Measurements from ENCODE around the gene PDZRN4. TPM values are rescaled to one million over a fixed set of nuclear protein-coding genes. Genes with fewer than 3 reads are reported as not detected.

The PDZRN4 gene
- total and polyA plus RNA-seq, 8 donors = 0.12 to 0.26 (median 0.23) TPM; not detected in 4

GRCh38 chr12:41286426-41286825 is 98.3 kb downstream of the PDZRN4 start:
- Histone ChIP-seq H3K4me1 (no peaks in the 10 kb centered on the region), H3K4me3 (no peak overlapping the region), H3K27ac (no peak overlapping the region), H3K36me3 (no peaks in the 10 kb centered on the region), H3K27me3 (no peaks in the 10 kb centered on the region), H3K9me3 (no peaks in the 10 kb centered on the region)
- DNase-seq (no peak), FAIRE-seq (no peak), ATAC-seq (peak in 2 of 4 donors; percentile 72 to 88)
- intact Hi-C loops (cut with DNase I) = no loop called here
- no peak for TF ChIP-seq CTCF (IDR thresholded peaks at IDR 0.05)
- WGBS, 2 donors = 11 to 12% methylated on average over 1 of the region's 1 CpG

- Histone ChIP-seq H3K4me1 (no peaks in the 10 kb centered on the region), H3K4me3 (no peak overlapping the region), H3K36me3 (no peaks in the 10 kb centered on the region), H3K9me3 (no peaks in the 10 kb centered on the region), H3K27me3 (no peaks in the 10 kb centered on the region), H3K27ac (no peak overlapping the region)
- DNase-seq = no peak
- TF ChIP-seq CTCF (IDR thresholded peaks at IDR 0.05) = no peak
- intact Hi-C loops (cut with DNase I) = no loop called here
- no peak for ATAC-seq
- no peak for FAIRE-seq
- 22 to 27% methylated on average over 2 of the region's 2 CpGs for WGBS, 2 donors
These were observed 99.5 kb downstream of the PDZRN4 start for GRCh38 chr12:41287500-41288141.

- Histone ChIP-seq H3K4me3 (no peak overlapping the region), H3K27ac (no peak overlapping the region), H3K27me3 (no peaks in the 10 kb centered on the region), H3K36me3 (no peaks in the 10 kb centered on the region), H3K9me3 (no peaks in the 10 kb centered on the region), H3K4me1 (no peaks in the 10 kb centered on the region)
- no peak for TF ChIP-seq CTCF (IDR thresholded peaks at IDR 0.05)
- DNase-seq (no peak), ATAC-seq (no peak), FAIRE-seq (no peak)
- WGBS, 2 donors = 33 to 35% methylated on average over 10 of the region's 10 CpGs
- intact Hi-C loops (cut with DNase I) = no loop called here
These were observed 100.2 kb downstream of the PDZRN4 start for GRCh38 chr12:41288142-41288811.

GRCh38 chr12:41289501-41289900 is 101.4 kb downstream of the PDZRN4 start:
- FAIRE-seq = no peak
- ATAC-seq = no peak
- H3K4me1 ChIP-seq = no peaks in the 10 kb centered on the region
- no peak for DNase-seq
- TF ChIP-seq CTCF (IDR thresholded peaks at IDR 0.05) = no peak
- no peaks in the 10 kb centered on the region for H3K9me3 ChIP-seq
- no peaks in the 10 kb centered on the region for H3K27me3 ChIP-seq
- H3K27ac ChIP-seq = no peak overlapping the region
- WGBS, 2 donors = 86 to 88% methylated on average over 3 of the region's 3 CpGs
- H3K36me3 ChIP-seq = no peaks in the 10 kb centered on the region
- H3K4me3 ChIP-seq = no peak overlapping the region
- intact Hi-C loops (cut with DNase I) = no loop called here

- intact Hi-C loops (cut with DNase I) = no loop called here
- no peak for ATAC-seq
- FAIRE-seq = no peak
- Histone ChIP-seq H3K9me3 (no peaks in the 10 kb centered on the region), H3K27me3 (no peaks in the 10 kb centered on the region), H3K4me1 (no peaks in the 10 kb centered on the region), H3K27ac (no peak overlapping the region), H3K4me3 (no peak overlapping the region), H3K36me3 (no peaks in the 10 kb centered on the region)
- 55 to 67% methylated on average over 6 of the region's 6 CpGs for WGBS, 2 donors
- no peak for DNase-seq
- no peak for TF ChIP-seq CTCF (IDR thresholded peaks at IDR 0.05)
These were observed 104.9 kb downstream of the PDZRN4 start for GRCh38 chr12:41293011-41293410.
